NCI-H1417 treated with DMSO at 0.1 percent for 48 hours (cell line): ENCODE data around the gene MYO1C.
"Not testable (repeated sequence)": the region's sequence is repeated elsewhere in the genome, so short reads cannot be mapped to it uniquely, and the experiment has no call there.

Experiments used
- DNase-seq: peaks from one replicate; lab custom pipeline; 2025; lab: John Stamatoyannopoulos, UW

MYO1C gene

GRCh38 chr17:1492249-1493206, at the start of gene MYO1C:
TSS of gene MYO1C (minus strand) at chr17:1492686. CDS start at chr17:1492487, 199 bp downstream.
- DNase-seq = no peak

- no peak for DNase-seq
Observed at GRCh38 chr17:1541367-1541904, 49.0 kb upstream of the MYO1C start.

GRCh38 chr17:1539811-1540210, 47.3 kb upstream of the MYO1C start:
- DNase-seq = no peak

GRCh38 chr17:1535737-1536136, 43.3 kb upstream of the MYO1C start:
- no peak for DNase-seq

GRCh38 chr17:1533661-1534325, 41.3 kb upstream of the MYO1C start:
- DNase-seq = no peak

- DNase-seq = no peak
Observed at GRCh38 chr17:1532836-1533602, 40.5 kb upstream of the MYO1C start.

GRCh38 chr17:1529863-1530262, 37.4 kb upstream of the MYO1C start:
- DNase-seq = no peak

GRCh38 chr17:1526876-1527275, 34.4 kb upstream of the MYO1C start:
- not testable (repeated sequence) for DNase-seq

- DNase-seq = no peak
Observed at GRCh38 chr17:1522626-1523025, 30.1 kb upstream of the MYO1C start.

GRCh38 chr17:1521086-1521640, 28.7 kb upstream of the MYO1C start:
- no peak for DNase-seq

GRCh38 chr17:1519678-1520077, 27.2 kb upstream of the MYO1C start:
- no peak for DNase-seq

- DNase-seq = no peak
Observed at GRCh38 chr17:1518410-1518809, 25.9 kb upstream of the MYO1C start.

GRCh38 chr17:1516388-1517161, 24.1 kb upstream of the MYO1C start, which contains the start of gene INPP5K:
TSS of gene INPP5K (minus strand) at chr17:1516612. CDS start at chr17:1516499, 113 bp downstream.
- peak; percentile 69 for DNase-seq

GRCh38 chr17:1515640-1516387, 23.3 kb upstream of the MYO1C start:
- DNase-seq = no peak

GRCh38 chr17:1512351-1512750, 19.9 kb upstream of the MYO1C start:
- no peak for DNase-seq

- DNase-seq = no peak
Observed at GRCh38 chr17:1511756-1512321, 19.4 kb upstream of the MYO1C start.

- DNase-seq = no peak
Observed at GRCh38 chr17:1511290-1511689, 18.8 kb upstream of the MYO1C start.

GRCh38 chr17:1509290-1509881, 16.9 kb upstream of the MYO1C start:
- no peak for DNase-seq

- DNase-seq = not testable (repeated sequence)
Observed at GRCh38 chr17:1508709-1509108, 16.2 kb upstream of the MYO1C start.
